ENCODE results near the gene EGLN1.

DNA sequence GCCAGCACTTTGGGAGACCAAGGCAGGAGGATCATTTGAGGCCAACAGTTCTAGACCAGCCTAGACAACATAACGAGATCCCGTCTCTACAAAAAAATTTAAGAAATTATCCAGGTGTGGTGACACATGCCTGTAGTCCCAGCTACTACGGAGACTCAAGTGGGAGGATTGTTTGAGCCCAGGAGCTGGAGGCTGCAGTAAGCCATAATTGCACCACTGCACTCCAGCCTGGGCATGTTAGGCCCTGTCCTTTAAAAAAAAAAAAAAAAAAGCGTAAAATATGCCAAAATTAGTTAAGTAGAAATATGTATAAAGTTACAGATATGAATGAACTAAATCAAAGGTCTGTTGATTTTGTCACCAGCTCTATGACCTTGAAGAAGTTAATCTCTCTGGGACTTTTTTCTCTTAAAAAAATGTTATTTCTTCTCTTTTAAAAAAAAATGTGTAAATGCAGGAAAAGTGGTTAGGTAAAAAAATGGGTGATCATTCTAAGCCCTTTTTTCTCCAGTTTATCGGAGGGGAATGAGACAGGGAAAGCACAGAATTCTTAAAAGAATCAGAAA, 7.0 kb downstream of the EGLN1 start:
- no peak for TF ChIP-seq POLR2A (IDR thresholded peaks at IDR 0.05)
- TF ChIP-seq CTCF (IDR thresholded peaks at IDR 0.05): no peak
